SK-N-SH (cell line): ENCODE measurements around the gene BMX.

Experiments
- CHD2 ChIP-seq: fragments of 150-350 bp; IDR thresholded peaks from 2 replicates; pipeline ENCODE4 v1.6.1; 2018; ENCODE audit warnings: low read length; ENCODE audit not compliant: partially characterized antibody
- EP300 ChIP-seq, 2 experiments: IDR thresholded peaks; 2 replicates each; pipeline versions ENCODE4 v1.4.0 to v1.6.1; 2012; ENCODE audit warnings: borderline replicate concordance in 1 of 2, low read depth in 1 of 2, low read length in 1 of 2
- GABPA ChIP-seq: IDR thresholded peaks from 2 replicates; pipeline ENCODE4 v1.4.0; 2012; ENCODE audit warnings: low read depth, mild to moderate bottlenecking
- GATA2 ChIP-seq: sonication (generic); formaldehyde crosslinking; IDR thresholded peaks from 2 replicates; pipeline ENCODE4 v1.5.0; 2020; ENCODE audit warnings: mild to moderate bottlenecking, missing genetic modification reagents
- JUND ChIP-seq: IDR thresholded peaks from 2 replicates; pipeline ENCODE4 v1.4.0; 2012
- NRF1 ChIP-seq: IDR thresholded peaks from 2 replicates; pipeline ENCODE4 v1.6.1; 2012; ENCODE audit warnings: low read depth, mild to moderate bottlenecking, low read length
- POLR2AphosphoS5 ChIP-seq: IDR thresholded peaks from 2 replicates; pipeline ENCODE4 v1.6.1; 2012; ENCODE audit warnings: low read depth, low read length
- SIN3A ChIP-seq: IDR thresholded peaks from 2 replicates; pipeline ENCODE4 v1.6.1; 2012; ENCODE audit warnings: low read depth, mild to moderate bottlenecking, low read length, moderate library complexity, borderline replicate concordance
- TAF1 ChIP-seq: IDR thresholded peaks from 2 replicates; pipeline ENCODE4 v1.6.1; 2012; ENCODE audit warnings: low read depth, mild to moderate bottlenecking, low read length, moderate library complexity, borderline replicate concordance
- TF ChIP-seq, protein P1 (sequence below): fragments of 150-350 bp; IDR thresholded peaks from 2 replicates; pipeline ENCODE4 v1.6.1; 2017; ENCODE audit warnings: antibody characterized with exemption, low read length, low read depth, borderline replicate concordance
- TF ChIP-seq, protein P2 (sequence below): fragments of 200-600 bp; sonication (generic); IDR thresholded peaks from 2 replicates; pipeline ENCODE4 v1.6.1; 2017; ENCODE audit warnings: antibody characterized with exemption, mild to moderate bottlenecking, moderate library complexity
- TF ChIP-seq, protein P3 (sequence below): IDR thresholded peaks from 2 replicates; pipeline ENCODE4 v1.6.1; 2012; ENCODE audit warnings: mild to moderate bottlenecking, low read depth, low read length, moderate library complexity
- TF ChIP-seq, protein P4 (sequence below): IDR thresholded peaks from 2 replicates; pipeline ENCODE4 v1.4.0; 2012; ENCODE audit warnings: low read depth

DNA sequence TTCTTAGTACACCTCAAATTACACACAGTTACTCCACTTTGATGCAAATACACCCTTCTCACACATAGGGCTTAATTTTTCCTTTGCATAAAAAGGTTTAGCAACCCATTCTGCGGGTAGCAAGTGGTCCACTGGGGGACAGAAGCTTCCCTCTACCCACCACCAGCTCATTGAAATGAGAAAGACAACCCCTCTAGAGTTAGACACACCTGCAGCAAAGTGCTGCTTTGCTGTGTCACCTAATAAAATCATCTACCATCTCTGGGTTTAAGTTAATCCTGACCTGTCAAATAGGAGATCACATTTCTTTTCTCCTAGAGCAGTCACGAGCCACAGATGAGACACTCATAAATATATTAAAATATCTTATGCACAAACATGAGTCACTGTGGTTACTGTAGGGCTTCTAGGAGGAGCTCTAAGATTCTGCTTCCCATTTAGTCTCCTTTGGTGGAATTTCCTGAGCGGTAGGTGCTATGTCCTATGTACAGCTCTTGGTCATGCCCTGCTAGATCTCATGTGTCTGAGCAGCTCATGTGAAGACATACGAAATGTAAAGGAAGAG, 11.9 kb downstream of the BMX start:
- TF ChIP-seq SIN3A, result no peak
- TF ChIP-seq, protein P1, sequence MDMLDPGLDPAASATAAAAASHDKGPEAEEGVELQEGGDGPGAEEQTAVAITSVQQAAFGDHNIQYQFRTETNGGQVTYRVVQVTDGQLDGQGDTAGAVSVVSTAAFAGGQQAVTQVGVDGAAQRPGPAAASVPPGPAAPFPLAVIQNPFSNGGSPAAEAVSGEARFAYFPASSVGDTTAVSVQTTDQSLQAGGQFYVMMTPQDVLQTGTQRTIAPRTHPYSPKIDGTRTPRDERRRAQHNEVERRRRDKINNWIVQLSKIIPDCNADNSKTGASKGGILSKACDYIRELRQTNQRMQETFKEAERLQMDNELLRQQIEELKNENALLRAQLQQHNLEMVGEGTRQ, result no peak
- TF ChIP-seq, protein P2, sequence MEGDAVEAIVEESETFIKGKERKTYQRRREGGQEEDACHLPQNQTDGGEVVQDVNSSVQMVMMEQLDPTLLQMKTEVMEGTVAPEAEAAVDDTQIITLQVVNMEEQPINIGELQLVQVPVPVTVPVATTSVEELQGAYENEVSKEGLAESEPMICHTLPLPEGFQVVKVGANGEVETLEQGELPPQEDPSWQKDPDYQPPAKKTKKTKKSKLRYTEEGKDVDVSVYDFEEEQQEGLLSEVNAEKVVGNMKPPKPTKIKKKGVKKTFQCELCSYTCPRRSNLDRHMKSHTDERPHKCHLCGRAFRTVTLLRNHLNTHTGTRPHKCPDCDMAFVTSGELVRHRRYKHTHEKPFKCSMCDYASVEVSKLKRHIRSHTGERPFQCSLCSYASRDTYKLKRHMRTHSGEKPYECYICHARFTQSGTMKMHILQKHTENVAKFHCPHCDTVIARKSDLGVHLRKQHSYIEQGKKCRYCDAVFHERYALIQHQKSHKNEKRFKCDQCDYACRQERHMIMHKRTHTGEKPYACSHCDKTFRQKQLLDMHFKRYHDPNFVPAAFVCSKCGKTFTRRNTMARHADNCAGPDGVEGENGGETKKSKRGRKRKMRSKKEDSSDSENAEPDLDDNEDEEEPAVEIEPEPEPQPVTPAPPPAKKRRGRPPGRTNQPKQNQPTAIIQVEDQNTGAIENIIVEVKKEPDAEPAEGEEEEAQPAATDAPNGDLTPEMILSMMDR, result no peak
- no peak for TF ChIP-seq EP300 (IDR thresholded peaks at IDR 0.05; ENCODE audit: borderline replicate concordance in 1 of 2, low read depth in 1 of 2, low read length in 1 of 2)
- TF ChIP-seq JUND, result no peak
- TF ChIP-seq CHD2, result no peak
- TF ChIP-seq POLR2AphosphoS5, result no peak
- TF ChIP-seq, protein P3, sequence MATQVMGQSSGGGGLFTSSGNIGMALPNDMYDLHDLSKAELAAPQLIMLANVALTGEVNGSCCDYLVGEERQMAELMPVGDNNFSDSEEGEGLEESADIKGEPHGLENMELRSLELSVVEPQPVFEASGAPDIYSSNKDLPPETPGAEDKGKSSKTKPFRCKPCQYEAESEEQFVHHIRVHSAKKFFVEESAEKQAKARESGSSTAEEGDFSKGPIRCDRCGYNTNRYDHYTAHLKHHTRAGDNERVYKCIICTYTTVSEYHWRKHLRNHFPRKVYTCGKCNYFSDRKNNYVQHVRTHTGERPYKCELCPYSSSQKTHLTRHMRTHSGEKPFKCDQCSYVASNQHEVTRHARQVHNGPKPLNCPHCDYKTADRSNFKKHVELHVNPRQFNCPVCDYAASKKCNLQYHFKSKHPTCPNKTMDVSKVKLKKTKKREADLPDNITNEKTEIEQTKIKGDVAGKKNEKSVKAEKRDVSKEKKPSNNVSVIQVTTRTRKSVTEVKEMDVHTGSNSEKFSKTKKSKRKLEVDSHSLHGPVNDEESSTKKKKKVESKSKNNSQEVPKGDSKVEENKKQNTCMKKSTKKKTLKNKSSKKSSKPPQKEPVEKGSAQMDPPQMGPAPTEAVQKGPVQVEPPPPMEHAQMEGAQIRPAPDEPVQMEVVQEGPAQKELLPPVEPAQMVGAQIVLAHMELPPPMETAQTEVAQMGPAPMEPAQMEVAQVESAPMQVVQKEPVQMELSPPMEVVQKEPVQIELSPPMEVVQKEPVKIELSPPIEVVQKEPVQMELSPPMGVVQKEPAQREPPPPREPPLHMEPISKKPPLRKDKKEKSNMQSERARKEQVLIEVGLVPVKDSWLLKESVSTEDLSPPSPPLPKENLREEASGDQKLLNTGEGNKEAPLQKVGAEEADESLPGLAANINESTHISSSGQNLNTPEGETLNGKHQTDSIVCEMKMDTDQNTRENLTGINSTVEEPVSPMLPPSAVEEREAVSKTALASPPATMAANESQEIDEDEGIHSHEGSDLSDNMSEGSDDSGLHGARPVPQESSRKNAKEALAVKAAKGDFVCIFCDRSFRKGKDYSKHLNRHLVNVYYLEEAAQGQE, result no peak
- no peak for TF ChIP-seq GATA2
- TF ChIP-seq TAF1, result no peak
- no peak for TF ChIP-seq NRF1
- TF ChIP-seq, protein P4, sequence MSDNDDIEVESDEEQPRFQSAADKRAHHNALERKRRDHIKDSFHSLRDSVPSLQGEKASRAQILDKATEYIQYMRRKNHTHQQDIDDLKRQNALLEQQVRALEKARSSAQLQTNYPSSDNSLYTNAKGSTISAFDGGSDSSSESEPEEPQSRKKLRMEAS, result no peak
- no peak for TF ChIP-seq GABPA
